ENCODE measurements around the gene ITGA3.

GRCh38 chr17:50133769-50134099 lies 77.8 kb downstream of the ITGA3 start:
- TF ChIP-seq ZFP36 (IDR thresholded peaks at IDR 0.05; ENCODE audit: borderline replicate concordance, partially characterized antibody) (no peak), POLR2A (IDR thresholded peaks at IDR 0.05; ENCODE audit: low read length) (no peak), CTCF (IDR thresholded peaks at IDR 0.05) (no peak), SMC3 (IDR thresholded peaks at IDR 0.05) (no peak), MYC (IDR thresholded peaks at IDR 0.05; ENCODE audit: borderline replicate concordance, low read length) (no peak)

All from A549 (cell line).